Measurements from ENCODE around the gene MPST. TPM values are rescaled to one million over a fixed set of nuclear protein-coding genes. Genes with fewer than 3 reads are reported as not detected.

The MPST gene
- polyA plus RNA-seq, 3 donors from 2014 or later, result 56.0 to 97.5 (median 59.7) TPM

DNA sequence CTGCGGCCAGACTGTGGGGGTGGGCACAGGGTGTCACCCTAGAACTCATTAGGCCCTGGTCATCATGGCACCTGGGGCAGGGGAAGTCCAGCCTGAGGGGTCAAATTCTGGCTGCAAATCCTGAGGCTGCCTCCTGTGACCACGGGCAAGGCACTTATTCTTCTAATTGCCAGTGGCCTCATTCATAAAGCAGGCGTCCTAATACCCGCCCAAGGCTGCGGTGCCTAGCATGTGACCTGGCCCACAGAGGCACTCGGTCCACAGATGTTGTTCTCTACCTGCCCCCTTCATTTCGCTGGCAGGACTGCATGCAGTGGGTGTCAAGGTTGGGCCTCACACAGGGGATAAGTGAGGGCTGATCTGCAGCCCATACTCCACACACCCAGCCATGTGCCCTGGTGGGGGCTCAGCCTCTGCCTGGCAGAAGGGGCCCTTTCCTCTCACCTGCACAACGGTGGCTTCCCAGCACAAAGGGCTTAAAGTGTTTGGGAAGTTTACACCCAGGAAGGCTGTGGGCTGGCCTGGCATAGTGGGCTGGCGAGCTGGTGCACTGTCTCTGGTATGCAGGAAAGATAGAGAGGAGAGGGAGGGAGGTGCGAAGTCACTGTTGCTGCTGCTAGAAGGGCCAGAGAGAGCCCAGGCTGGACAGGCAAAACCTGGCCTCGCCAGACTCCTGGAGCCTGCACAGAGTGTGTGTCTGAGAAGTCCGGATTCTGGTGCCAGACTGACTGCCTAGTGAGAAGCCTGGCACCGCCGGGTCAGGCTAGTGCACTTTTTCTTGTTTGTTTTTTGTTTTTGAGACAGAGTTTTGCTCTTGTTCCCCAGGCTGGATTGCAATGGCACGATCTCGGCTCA lies 3.2 kb downstream of the MPST start:
- Mint-ChIP-seq H3K36me3 (peaks cover 0 to 7% (median 5%) of the 10 kb centered on the region in 3 donors), H3K9me3 (no peaks in the 10 kb centered on the region), H3K4me1 (peaks cover 23 to 25% of the 10 kb centered on the region in 2 donors), H3K27ac (no peak overlapping the region), H3K4me3 (no peak overlapping the region), H3K27me3 (ENCODE audit: low read depth in 3 of 3) (peaks cover 0 to 1% (median 0%) of the 10 kb centered on the region in 3 donors)
- DNase-seq, result no peak

DNA sequence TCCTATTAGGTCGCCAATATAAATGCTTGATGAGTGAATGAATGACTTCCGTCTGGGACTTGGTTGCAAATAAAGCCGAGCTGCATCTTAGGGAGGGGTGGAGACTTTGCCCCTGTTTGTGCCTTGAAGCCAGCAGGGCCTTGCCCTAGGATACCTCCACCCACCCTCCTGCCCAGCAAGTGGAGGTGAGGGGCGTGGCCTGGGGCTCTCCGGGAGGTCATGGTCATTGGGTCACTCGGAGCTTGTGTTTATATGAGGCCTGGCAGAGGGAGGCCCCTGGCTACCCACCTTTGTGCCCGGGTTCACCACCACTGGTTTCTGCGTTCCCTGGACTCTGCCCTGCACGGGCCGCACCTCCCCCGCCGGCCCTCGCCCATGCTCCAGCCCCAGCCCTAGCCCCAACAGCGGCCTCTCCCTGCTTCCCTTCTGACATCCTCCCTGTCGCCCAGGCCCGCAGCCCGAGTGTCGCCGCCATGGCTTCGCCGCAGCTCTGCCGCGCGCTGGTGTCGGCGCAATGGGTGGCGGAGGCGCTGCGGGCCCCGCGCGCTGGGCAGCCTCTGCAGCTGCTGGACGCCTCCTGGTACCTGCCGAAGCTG lies 4.3 kb downstream of the MPST start:
- peaks cover 0 to 7% (median 5%) of the 10 kb centered on the region in 3 donors for H3K36me3 Mint-ChIP-seq
- DNase-seq, result no peak
- H3K4me1 Mint-ChIP-seq, result peaks cover 20 to 23% of the 10 kb centered on the region in 2 donors
- peaks cover 0 to 3% (median 0%) of the 10 kb centered on the region in 3 donors for H3K27me3 Mint-ChIP-seq (ENCODE audit: low read depth in 3 of 3)
- H3K4me3 Mint-ChIP-seq, result no peak overlapping the region
- no peak overlapping the region for H3K27ac Mint-ChIP-seq
- H3K9me3 Mint-ChIP-seq, result no peaks in the 10 kb centered on the region

DNA sequence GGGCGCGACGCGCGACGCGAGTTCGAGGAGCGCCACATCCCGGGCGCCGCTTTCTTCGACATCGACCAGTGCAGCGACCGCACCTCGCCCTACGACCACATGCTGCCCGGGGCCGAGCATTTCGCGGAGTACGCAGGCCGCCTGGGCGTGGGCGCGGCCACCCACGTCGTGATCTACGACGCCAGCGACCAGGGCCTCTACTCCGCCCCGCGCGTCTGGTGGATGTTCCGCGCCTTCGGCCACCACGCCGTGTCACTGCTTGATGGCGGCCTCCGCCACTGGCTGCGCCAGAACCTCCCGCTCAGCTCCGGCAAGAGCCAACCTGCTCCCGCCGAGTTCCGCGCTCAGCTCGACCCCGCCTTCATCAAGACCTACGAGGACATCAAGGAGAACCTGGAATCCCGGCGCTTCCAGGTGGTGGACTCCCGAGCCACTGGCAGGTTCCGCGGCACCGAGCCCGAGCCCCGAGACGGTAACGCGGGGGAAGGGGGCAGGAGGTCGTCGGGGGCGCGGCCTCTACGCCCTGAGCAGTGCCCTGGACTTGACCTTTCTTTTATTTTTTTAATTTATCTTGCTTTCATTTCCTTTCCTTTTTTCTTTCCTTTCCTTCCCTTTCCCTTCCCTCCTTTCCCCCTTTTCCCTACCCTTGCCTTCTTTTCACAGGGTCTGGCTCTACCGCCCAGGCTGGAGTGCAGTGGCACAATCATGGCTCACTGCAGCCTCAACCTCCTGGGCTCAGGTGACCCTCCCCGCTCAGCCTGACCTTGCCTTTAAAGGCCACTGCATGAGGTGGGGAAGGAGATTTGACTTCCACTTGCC lies 5.0 kb downstream of the MPST start:
- Mint-ChIP-seq H3K4me1 (peaks cover 20 to 23% of the 10 kb centered on the region in 2 donors), H3K27ac (no peak overlapping the region), H3K4me3 (no peak overlapping the region), H3K36me3 (peaks cover 0 to 7% (median 5%) of the 10 kb centered on the region in 3 donors), H3K27me3 (ENCODE audit: low read depth in 3 of 3) (peaks cover 0 to 3% (median 0%) of the 10 kb centered on the region in 3 donors), H3K9me3 (no peaks in the 10 kb centered on the region)
- no peak for DNase-seq

DNA sequence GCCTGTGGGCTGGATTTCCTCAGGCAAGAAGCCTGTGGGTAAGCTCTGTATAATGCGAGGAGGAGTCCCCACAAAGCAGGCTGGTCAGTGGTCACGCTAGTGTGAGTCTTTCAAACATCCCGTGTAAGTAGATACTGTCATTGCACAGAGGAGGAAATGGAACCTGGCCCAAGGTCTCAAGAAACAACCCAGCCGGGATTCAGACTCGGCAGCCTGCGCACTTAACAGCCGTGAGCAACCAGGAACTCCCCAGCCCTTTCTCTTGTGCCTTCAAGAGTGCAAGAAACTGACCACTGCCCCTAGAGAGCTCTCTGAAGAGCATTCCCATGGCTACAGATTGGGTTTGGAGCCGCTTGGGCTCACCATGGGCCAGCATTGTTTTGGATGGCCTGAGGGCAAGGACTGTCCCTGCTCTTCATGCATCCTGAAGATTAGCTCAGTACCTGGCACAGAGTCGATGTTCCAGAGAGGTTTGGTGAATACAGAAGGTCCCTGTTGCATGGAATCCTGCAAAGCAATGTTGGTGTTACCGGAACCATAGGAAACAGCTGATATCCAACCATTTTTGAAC lies 6.0 kb downstream of the MPST start:
- no peak overlapping the region for H3K27ac Mint-ChIP-seq
- no peak overlapping the region for H3K4me3 Mint-ChIP-seq
- DNase-seq, result no peak
- no peaks in the 10 kb centered on the region for H3K9me3 Mint-ChIP-seq
- peaks cover 12 to 15% of the 10 kb centered on the region in 2 donors for H3K4me1 Mint-ChIP-seq
- H3K36me3 Mint-ChIP-seq, result peaks cover 0 to 7% (median 5%) of the 10 kb centered on the region in 3 donors
- peaks cover 0 to 3% (median 0%) of the 10 kb centered on the region in 3 donors for H3K27me3 Mint-ChIP-seq (ENCODE audit: low read depth in 3 of 3)

DNA sequence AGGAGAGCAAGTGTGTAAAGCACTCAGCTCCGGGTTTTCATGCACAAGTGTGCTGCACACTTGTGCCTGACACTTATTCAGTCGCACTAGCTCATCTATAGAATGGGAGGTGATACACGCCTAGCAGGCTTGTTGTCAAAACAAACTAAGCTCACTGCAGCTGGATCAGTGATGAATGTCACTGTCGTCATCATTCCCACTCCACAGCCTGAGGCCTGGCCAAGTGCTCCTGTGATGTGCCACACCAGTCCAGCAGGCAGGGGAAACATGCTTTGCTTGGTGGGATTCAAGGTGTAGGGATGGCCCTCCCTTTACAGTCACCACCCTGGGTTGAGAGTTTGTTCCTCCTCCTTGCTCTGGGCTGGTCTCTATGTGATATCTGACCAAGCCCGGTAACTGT lies 6.8 kb downstream of the MPST start:
- Mint-ChIP-seq H3K27ac (no peak overlapping the region), H3K4me3 (no peak overlapping the region), H3K9me3 (no peaks in the 10 kb centered on the region), H3K27me3 (ENCODE audit: low read depth in 3 of 3) (peaks cover 0 to 3% (median 1%) of the 10 kb centered on the region in 3 donors), H3K36me3 (peaks cover 0 to 7% (median 5%) of the 10 kb centered on the region in 3 donors), H3K4me1 (peaks cover 8 to 9% of the 10 kb centered on the region in 2 donors)
- DNase-seq, result no peak

DNA sequence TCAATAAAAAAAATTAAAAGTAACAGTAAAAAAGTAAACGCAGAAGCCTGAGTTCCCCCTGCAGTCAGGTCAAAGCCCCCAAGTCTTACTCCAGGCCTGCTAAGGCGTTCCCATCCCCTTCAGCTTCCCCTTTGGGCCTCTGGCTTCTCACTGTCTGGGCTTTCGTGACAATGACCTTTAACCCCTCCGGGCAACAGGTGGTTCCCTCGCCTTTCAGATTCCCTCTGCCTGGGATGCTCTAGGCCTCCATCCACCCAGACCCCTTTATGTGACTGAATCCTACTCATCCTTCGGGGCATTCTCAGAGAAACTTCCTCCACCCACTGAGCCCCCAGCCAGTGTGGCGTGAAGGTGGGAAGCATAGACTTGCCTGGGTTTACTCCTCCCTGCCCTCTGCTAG lies 8.0 kb downstream of the MPST start:
- H3K4me1 Mint-ChIP-seq, result no peaks in the 10 kb centered on the region

DNA sequence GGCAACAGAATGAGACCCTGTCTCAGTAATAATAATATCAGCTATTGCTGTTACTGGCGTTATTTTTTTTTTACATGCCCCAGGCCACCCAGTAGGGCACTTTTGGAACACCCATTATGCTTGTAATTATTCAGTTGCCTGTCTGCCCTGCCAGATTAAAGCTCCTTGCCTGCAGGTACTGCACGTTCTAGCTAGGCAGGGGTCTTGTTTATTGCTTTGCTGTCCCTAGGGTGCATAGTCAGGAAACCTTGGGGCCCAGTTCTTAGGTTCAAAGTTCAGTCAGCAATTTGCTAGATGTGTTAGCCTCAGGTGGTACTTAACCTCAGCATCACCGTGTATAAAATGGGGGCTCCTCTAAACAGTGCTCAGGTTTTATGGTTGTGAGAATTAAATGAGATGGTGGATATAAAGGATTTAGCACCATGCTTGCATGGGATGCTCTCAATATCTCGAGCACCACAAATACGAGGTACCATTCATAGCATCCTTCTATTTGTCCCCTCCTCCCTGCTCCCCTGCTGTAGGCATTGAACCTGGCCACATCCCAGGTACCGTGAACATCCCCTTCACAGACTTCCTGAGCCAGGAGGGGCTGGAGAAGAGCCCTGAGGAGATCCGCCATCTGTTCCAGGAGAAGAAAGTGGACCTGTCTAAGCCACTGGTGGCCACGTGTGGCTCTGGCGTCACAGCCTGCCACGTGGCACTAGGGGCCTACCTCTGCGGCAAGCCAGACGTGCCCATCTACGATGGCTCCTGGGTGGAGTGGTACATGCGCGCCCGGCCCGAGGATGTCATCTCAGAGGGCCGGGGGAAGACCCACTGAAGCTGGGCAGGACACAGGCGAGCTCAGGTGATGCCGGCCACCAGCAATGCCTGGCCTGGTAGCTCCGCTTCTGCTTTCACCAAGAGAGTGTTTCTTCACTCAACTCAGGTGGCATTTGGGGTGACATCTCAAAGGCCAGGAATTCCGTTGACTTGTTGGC lies 9.4 kb downstream of the MPST start:
- no peaks in the 10 kb centered on the region for H3K9me3 Mint-ChIP-seq
- H3K36me3 Mint-ChIP-seq, result peaks cover 0 to 7% (median 5%) of the 10 kb centered on the region in 3 donors
- H3K4me3 Mint-ChIP-seq, result no peak overlapping the region
- no peaks in the 10 kb centered on the region for H3K4me1 Mint-ChIP-seq
- H3K27me3 Mint-ChIP-seq (ENCODE audit: low read depth in 3 of 3), result peaks cover 0 to 3% (median 2%) of the 10 kb centered on the region in 3 donors
- no peak for DNase-seq
- H3K27ac Mint-ChIP-seq, result no peak overlapping the region

More for the DNA sequence above, 8.0 kb downstream of the MPST start:
- H3K27ac Mint-ChIP-seq, result peak overlapping the region in 1 of 6 donors; percentile 46
- no peaks in the 10 kb centered on the region for H3K9me3 Mint-ChIP-seq
- H3K36me3 Mint-ChIP-seq, result peaks cover 0 to 7% (median 5%) of the 10 kb centered on the region in 3 donors
- peaks cover 0 to 3% (median 2%) of the 10 kb centered on the region in 3 donors for H3K27me3 Mint-ChIP-seq (ENCODE audit: low read depth in 3 of 3)
- DNase-seq, result no peak
- no peak overlapping the region for H3K4me3 Mint-ChIP-seq

DNA sequence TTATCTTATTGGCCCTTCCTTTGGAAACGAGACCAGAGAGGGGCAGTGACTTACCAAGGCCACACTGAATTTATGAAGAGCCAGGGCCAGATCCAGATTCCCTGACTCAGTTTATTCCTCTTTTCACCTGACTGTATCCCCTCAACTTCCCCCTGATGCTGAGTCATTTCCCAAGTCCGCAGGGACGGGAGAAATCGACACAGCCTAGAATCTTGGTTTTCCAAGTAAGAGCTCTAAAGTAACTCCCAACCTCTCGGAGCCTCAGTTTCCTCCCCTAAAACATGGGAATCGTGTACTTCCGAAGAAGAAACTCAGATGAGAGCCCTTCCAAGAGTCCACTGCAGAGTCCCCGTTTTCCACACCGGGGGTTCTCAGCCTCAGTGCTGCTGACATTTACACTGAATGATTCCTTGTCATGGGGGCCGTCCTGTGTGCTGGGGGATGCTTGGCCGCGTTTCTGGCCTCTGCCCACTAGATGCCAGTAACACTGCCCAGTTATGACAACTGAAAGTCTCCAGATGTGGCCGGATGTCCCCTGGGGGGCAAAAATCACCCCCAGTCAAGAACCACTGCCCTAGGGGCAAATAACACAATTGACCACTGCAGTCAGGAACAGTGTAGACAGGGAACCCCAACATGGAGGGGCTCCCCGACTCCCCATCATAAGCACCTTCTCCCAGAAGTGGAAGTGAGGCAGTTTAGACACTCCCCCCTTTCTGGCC lies 11.2 kb downstream of the MPST start:
- Mint-ChIP-seq H3K4me3 (no peak overlapping the region), H3K4me1 (no peaks in the 10 kb centered on the region), H3K36me3 (no peaks in the 10 kb centered on the region), H3K27me3 (ENCODE audit: low read depth in 3 of 3) (peaks cover 3% of the 10 kb centered on the region in 3 donors), H3K27ac (no peak overlapping the region), H3K9me3 (no peaks in the 10 kb centered on the region)
- no peak for DNase-seq

DNA sequence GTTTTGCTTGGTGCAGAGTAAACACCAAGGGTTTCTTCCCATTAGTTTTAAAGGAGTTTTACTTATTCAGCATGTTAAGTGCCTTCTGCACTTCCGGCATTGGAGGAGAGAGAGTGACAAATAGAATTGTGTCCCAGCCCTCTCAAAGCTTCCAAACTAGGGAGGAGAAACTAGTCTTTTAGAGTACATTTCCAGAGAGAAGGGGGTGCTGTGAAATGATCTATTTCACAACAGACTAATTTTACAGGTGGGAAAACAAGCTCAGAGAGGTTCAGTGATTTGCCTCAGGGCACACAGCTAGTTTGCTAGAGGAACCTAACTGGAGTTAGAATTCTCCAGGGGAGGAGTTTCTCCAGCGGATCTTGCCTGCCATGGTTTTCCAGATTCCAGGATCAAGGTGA lies 12.6 kb downstream of the MPST start:
- no peak overlapping the region for H3K27ac Mint-ChIP-seq

DNA sequence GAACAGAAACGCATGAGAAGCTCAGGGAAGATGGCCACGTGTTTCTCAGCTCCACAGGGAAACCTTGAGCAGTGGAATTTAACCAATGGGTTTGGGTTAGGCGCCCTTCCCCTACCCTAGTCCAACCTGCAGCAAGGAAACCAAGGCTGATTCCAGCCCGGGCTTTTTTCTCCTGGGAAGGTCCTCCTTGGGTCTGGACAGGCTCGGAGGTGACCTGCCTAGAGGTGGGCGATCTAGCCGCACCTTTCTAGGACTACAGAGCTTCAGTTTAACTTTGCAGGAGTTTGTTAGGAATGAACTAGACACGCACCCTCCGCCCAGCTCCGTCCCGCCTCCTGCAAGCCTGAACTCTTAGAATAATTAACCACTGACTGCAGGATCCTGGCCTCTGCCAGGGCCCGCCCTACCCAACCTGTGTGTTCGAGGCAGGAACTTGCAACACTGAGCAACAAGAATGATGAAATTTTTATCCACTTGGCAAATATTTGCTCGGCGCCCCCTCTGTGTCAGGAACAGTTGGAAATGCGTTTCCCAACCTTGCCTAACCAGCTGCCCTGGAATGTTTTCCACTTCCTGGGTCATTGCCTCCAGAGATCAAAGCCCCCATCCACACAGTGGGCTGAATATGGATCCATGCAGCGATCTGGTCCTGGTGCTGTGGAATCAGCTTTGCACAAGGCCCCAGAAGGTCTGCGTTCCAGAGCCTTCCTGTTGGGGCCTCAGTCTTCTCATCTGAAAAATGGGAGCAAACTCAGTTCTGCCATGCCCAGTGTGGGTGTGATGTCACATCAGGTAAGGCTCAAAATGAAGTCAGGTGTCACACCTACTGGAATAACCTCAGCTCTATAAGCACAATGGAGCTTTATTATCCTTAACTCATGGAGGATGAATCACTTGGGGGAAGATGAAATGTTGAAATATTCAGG lies 13.3 kb downstream of the MPST start:
- Mint-ChIP-seq H3K27me3 (ENCODE audit: low read depth in 3 of 3) (peaks cover 1 to 3% (median 3%) of the 10 kb centered on the region in 3 donors), H3K4me3 (no peak overlapping the region), H3K9me3 (no peaks in the 10 kb centered on the region), H3K36me3 (no peaks in the 10 kb centered on the region), H3K27ac (no peak overlapping the region), H3K4me1 (no peaks in the 10 kb centered on the region)
- no peak for DNase-seq

More for the DNA sequence above, 12.6 kb downstream of the MPST start:
- H3K27me3 Mint-ChIP-seq (ENCODE audit: low read depth in 3 of 3), result peaks cover 3% of the 10 kb centered on the region in 3 donors
- DNase-seq, result no peak
- no peaks in the 10 kb centered on the region for H3K4me1 Mint-ChIP-seq
- H3K36me3 Mint-ChIP-seq, result no peaks in the 10 kb centered on the region
- H3K4me3 Mint-ChIP-seq, result no peak overlapping the region
- H3K9me3 Mint-ChIP-seq, result no peaks in the 10 kb centered on the region

DNA sequence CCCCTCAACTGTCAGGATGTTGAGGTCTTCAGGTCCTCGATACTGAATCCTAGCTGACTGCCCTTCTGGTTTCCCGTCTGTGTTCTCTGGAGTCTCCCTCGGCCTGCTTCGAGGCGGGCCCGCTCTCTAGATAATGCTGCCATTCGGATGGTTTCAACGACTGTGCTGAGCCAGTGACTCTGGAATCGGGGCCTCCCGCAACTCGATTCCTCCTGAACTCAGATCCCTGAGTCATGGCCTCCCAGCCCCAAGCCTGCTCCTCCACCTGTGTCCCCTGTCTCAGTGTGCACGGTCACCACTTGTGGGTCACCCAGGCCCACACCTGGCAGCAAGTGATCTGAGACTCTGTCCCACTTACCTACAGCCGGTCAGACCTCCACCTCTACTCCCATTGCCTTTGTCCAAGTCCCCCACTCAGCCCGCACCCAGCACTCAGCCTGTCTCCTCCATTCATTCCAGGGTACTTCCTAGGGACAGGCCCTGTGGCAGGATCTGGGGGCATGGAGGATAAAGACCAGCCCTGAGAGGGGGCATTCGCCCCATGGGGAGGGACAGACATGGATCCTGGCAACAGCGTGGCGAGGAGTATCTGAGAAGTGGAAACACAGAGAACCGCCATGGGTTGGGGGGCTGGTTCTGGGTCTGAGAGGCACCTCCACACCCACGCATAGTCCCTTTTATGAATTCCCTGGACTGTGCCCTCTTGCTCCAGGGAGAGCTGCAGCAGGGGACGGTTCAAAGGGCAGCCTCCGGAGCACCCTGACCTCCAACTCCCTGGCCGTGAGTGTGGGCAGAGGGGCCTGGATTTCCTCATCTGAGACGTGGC lies 14.3 kb downstream of the MPST start:
- Mint-ChIP-seq H3K9me3 (no peaks in the 10 kb centered on the region), H3K4me1 (no peaks in the 10 kb centered on the region), H3K4me3 (no peak overlapping the region), H3K27me3 (ENCODE audit: low read depth in 3 of 3) (peaks cover 0 to 3% (median 3%) of the 10 kb centered on the region in 3 donors), H3K36me3 (no peaks in the 10 kb centered on the region), H3K27ac (no peak overlapping the region)
- no peak for DNase-seq
